KBM-7 (cell line): Measurements from ENCODE around the gene TRAPPC5.
A peak's percentile ranks its signal among the peaks of the same experiment; 100 is the strongest.

ENCODE experiments used
- DNase-seq: peaks from one replicate; pipeline ENCODE4 v3.0.0-alpha.2; 2015
- in situ Hi-C: fragments of 300-500 bp; cut with MboI; formaldehyde crosslinking; loops from 2 replicates; pipeline ENCODE4 v1.14.3; 2020; ENCODE audit warnings: low sequenced_read_pairs, low pct_unique_long_range_greater_than_20kb, mixed read lengths

Gene TRAPPC5

GRCh38 chr19:7645163-7645562, 35.5 kb upstream of the TRAPPC5 start:
- in situ Hi-C loops, result no loop called here
- no peak for DNase-seq

GRCh38 chr19:7645656-7646425, 34.8 kb upstream of the TRAPPC5 start:
- in situ Hi-C loops, result no loop called here
- peak; percentile 28 for DNase-seq

GRCh38 chr19:7646426-7646700, 34.3 kb upstream of the TRAPPC5 start:
- DNase-seq, result no peak
- in situ Hi-C loops, result no loop called here

GRCh38 chr19:7647156-7647555, 33.5 kb upstream of the TRAPPC5 start:
- in situ Hi-C loops, result no loop called here
- DNase-seq, result no peak

- no peak for DNase-seq
Measured at GRCh38 chr19:7648265-7649014, 32.2 kb upstream of the TRAPPC5 start.

GRCh38 chr19:7650148-7650547, 30.5 kb upstream of the TRAPPC5 start:
- no peak for DNase-seq

More at GRCh38 chr19:7648265-7649014, 32.2 kb upstream of the TRAPPC5 start:
- in situ Hi-C loops, result no loop called here

GRCh38 chr19:7652061-7652641, 28.5 kb upstream of the TRAPPC5 start:
- in situ Hi-C loops, result no loop called here
- DNase-seq, result peak; percentile 89

More at GRCh38 chr19:7650148-7650547, 30.5 kb upstream of the TRAPPC5 start:
- in situ Hi-C loops, result no loop called here

- DNase-seq, result no peak
- in situ Hi-C loops, result no loop called here
Measured at GRCh38 chr19:7654401-7654800, 26.2 kb upstream of the TRAPPC5 start.

- in situ Hi-C loops, result no loop called here
Measured at GRCh38 chr19:7655581-7655980, 25.1 kb upstream of the TRAPPC5 start.

GRCh38 chr19:7657131-7657751, 23.4 kb upstream of the TRAPPC5 start:
- peak; percentile 78 for DNase-seq
- in situ Hi-C loops, result no loop called here

More at GRCh38 chr19:7655581-7655980, 25.1 kb upstream of the TRAPPC5 start:
- no peak for DNase-seq

- in situ Hi-C loops, result no loop called here
- no peak for DNase-seq
Measured at GRCh38 chr19:7658219-7658686, 22.4 kb upstream of the TRAPPC5 start.

- no peak for DNase-seq
- in situ Hi-C loops, result no loop called here
Measured at GRCh38 chr19:7661744-7662538, 18.7 kb upstream of the TRAPPC5 start.

GRCh38 chr19:7662657-7663056, 18.0 kb upstream of the TRAPPC5 start:
- no peak for DNase-seq
- in situ Hi-C loops, result no loop called here

GRCh38 chr19:7663706-7664105, 16.9 kb upstream of the TRAPPC5 start:
- DNase-seq, result no peak
- in situ Hi-C loops, result no loop called here

- in situ Hi-C loops, result no loop called here
Measured at GRCh38 chr19:7665076-7665475, 15.6 kb upstream of the TRAPPC5 start.

GRCh38 chr19:7668842-7669241, 11.8 kb upstream of the TRAPPC5 start, which contains the start of gene RETN:
RETN (plus strand) TSS chr19:7669049; CDS start chr19:7669327, 278 bp downstream.
- DNase-seq, result no peak

More at GRCh38 chr19:7665076-7665475, 15.6 kb upstream of the TRAPPC5 start:
- DNase-seq, result no peak

GRCh38 chr19:7669641-7670040, 11.0 kb upstream of the TRAPPC5 start:
- DNase-seq, result no peak
- in situ Hi-C loops, result no loop called here

More at GRCh38 chr19:7668842-7669241, 11.8 kb upstream of the TRAPPC5 start, which contains the start of gene RETN:
- in situ Hi-C loops, result no loop called here

GRCh38 chr19:7670150-7670783, 10.4 kb upstream of the TRAPPC5 start:
- in situ Hi-C loops, result no loop called here

More at GRCh38 chr19:7670150-7670783, 10.4 kb upstream of the TRAPPC5 start:
- no peak for DNase-seq
